Gastrocnemius medialis (tissue), 4 donors: ENCODE measurements around the gene TRIM45.

ENCODE experiments used
- POLR2A ChIP-seq, 2 donors: fragments of 450-650 bp; IDR thresholded peaks; one replicate each; pipeline ENCODE4 v1.6.1; 2017; ENCODE audit warnings: antibody characterized with exemption in 2 of 2, mild to moderate bottlenecking in 2 of 2, moderate library complexity in 2 of 2
- TF ChIP-seq, protein P1 (sequence below), 5 experiments: fragments of 450-650 bp in 3 of 5; fragments of 200-600 bp in 2 of 5; sonication (generic) in 2 of 5; IDR thresholded peaks in 4 of 5; conservative IDR thresholded peaks in 1 of 5; 1 replicate in 4 of 5; 2 replicates in 1 of 5; pipeline ENCODE4 v1.5.1; 2016 to 2019; ENCODE audit warnings: antibody characterized with exemption in 5 of 5, mild to moderate bottlenecking in 3 of 5, moderate library complexity in 3 of 5

DNA sequence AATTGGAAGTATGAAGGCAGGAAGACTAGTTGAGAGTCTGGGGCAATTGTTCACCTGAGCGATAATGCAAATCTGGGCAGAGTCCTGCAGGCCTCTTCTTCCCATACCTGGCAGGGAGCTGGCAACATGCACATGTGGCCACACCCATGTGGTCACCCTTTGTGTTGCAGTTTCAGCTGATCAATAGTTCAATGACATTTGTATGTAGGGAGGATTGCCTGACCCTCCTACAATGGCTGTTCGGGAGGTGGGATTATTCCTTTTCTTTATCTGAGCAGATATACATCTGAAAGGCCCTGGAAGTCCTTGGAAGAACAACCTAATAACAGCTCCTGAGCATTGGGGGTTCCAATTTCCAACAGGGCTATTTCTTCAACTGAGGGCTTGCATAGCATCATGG lies 15.2 kb upstream of the TRIM45 start:
- TF ChIP-seq POLR2A (IDR thresholded peaks at IDR 0.05), result no peak
- TF ChIP-seq, protein P1, sequence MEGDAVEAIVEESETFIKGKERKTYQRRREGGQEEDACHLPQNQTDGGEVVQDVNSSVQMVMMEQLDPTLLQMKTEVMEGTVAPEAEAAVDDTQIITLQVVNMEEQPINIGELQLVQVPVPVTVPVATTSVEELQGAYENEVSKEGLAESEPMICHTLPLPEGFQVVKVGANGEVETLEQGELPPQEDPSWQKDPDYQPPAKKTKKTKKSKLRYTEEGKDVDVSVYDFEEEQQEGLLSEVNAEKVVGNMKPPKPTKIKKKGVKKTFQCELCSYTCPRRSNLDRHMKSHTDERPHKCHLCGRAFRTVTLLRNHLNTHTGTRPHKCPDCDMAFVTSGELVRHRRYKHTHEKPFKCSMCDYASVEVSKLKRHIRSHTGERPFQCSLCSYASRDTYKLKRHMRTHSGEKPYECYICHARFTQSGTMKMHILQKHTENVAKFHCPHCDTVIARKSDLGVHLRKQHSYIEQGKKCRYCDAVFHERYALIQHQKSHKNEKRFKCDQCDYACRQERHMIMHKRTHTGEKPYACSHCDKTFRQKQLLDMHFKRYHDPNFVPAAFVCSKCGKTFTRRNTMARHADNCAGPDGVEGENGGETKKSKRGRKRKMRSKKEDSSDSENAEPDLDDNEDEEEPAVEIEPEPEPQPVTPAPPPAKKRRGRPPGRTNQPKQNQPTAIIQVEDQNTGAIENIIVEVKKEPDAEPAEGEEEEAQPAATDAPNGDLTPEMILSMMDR (IDR thresholded peaks at IDR 0.05 in 4 of 5, conservative IDR thresholded peaks at IDR 0.05 in 1 of 5), result no peak
